Mesendoderm (in vitro differentiated cells): ENCODE data around the gene AP5Z1.

ENCODE experiments used
- DNase-seq: peaks from one replicate; pipeline ENCODE4 v3.0.0; 2013
- H2AK5ac ChIP-seq: 2 replicates; pipeline ENCODE4 v1.6.1; 2013; ENCODE audit warnings: low read length, inconsistent platforms
- H2BK120ac ChIP-seq: 2 replicates; pipeline ENCODE4 v1.6.1; 2013; ENCODE audit warnings: low read depth, mild to moderate bottlenecking, low read length, moderate library complexity, mixed read lengths
- H2BK15ac ChIP-seq: replicated peaks from 2 replicates; pipeline ENCODE4 v1.6.1; 2013; ENCODE audit warnings: low read depth, mild to moderate bottlenecking, moderate library complexity
- H2BK5ac ChIP-seq: 2 replicates; pipeline ENCODE4 v1.6.1; 2013; ENCODE audit warnings: low read length, inconsistent platforms
- H3K18ac ChIP-seq: 2 replicates; pipeline ENCODE4 v1.6.1; 2013; ENCODE audit warnings: mild to moderate bottlenecking, low read length, mixed read lengths
- H3K23ac ChIP-seq: one replicate; pipeline ENCODE4 v1.6.1; 2013; ENCODE audit warnings: low read length
- H3K27ac ChIP-seq: 2 replicates; pipeline ENCODE4 v1.5.1; 2013; ENCODE audit warnings: low read depth, mild to moderate bottlenecking, inconsistent platforms, low read length, moderate library complexity
- H3K27me3 ChIP-seq: 2 replicates; pipeline ENCODE4 v1.6.1; 2013; ENCODE audit warnings: low read length, control low read depth, mild to moderate bottlenecking, inconsistent platforms; ENCODE audit not compliant: insufficient read depth, poor library complexity
- H3K36me3 ChIP-seq: 2 replicates; pipeline ENCODE4 v1.6.1; 2013; ENCODE audit warnings: low read length, inconsistent platforms; ENCODE audit not compliant: control insufficient read depth, insufficient read depth
- H3K4ac ChIP-seq: one replicate; pipeline ENCODE4 v1.6.1; 2013; ENCODE audit warnings: low read depth, mild to moderate bottlenecking, low read length, moderate library complexity
- H3K4me1 ChIP-seq: 2 replicates; pipeline ENCODE4 v1.6.1; 2013; ENCODE audit warnings: low read depth, low read length, inconsistent platforms; ENCODE audit not compliant: control insufficient read depth
- H3K4me2 ChIP-seq: 2 replicates; pipeline ENCODE4 v1.6.1; 2013; ENCODE audit warnings: low read length
- H3K4me3 ChIP-seq: 2 replicates; pipeline ENCODE4 v1.5.1; 2013; ENCODE audit warnings: mild to moderate bottlenecking, low read length
- H3K56ac ChIP-seq: one replicate; pipeline ENCODE4 v1.6.1; 2013; ENCODE audit warnings: low read length
- H3K79me1 ChIP-seq: 2 replicates; pipeline ENCODE4 v1.6.1; 2013; ENCODE audit warnings: low read length, inconsistent platforms
- H3K79me2 ChIP-seq: 2 replicates; pipeline ENCODE4 v1.6.1; 2013; ENCODE audit warnings: mild to moderate bottlenecking, low read length; ENCODE audit not compliant: control insufficient read depth, insufficient read depth
- H3K9ac ChIP-seq: 2 replicates; pipeline ENCODE4 v1.6.1; 2013; ENCODE audit warnings: low read length, inconsistent platforms
- H4K5ac ChIP-seq: one replicate; pipeline ENCODE4 v1.6.1; 2013; ENCODE audit warnings: low read length
- H4K8ac ChIP-seq: one replicate; pipeline ENCODE4 v1.6.1; 2013; ENCODE audit warnings: low read depth, mild to moderate bottlenecking, control low read depth, low read length, moderate library complexity
- WGBS: extraction: QIAGEN DNeasy Blood & Tissue Kit; methylation state at CpG from one replicate; pipeline ENCODE4 v1.1.7; 2013; ENCODE audit warnings: low lambda C conversion rate, missing lambda C conversion rate; ENCODE audit not compliant: insufficient coverage; ENCODE audit errors: extremely low coverage; 5-methylcytosine and 5-hydroxymethylcytosine counted together

AP5Z1 gene

GRCh38 chr7:4783762-4784351 is 8.4 kb downstream of the AP5Z1 start:
- WGBS = no CpG with 5 or more reads among the region's 40 CpGs
- Histone ChIP-seq H4K5ac (no peak overlapping the region), H2AK5ac (no peak overlapping the region), H3K4me2 (no peak overlapping the region), H3K9ac (no peak overlapping the region), H3K23ac (no peak overlapping the region), H3K4ac (no peak overlapping the region), H3K79me2 (no peaks in the 10 kb centered on the region), H3K36me3 (no peaks in the 10 kb centered on the region), H3K56ac (no peak overlapping the region), H3K27ac (no peak overlapping the region), H3K4me1 (no peaks in the 10 kb centered on the region), H2BK15ac (no peak overlapping the region), H3K4me3 (no peak overlapping the region), H2BK120ac (no peak overlapping the region), H2BK5ac (no peak overlapping the region), H3K18ac (no peak overlapping the region), H3K27me3 (no peaks in the 10 kb centered on the region), H3K79me1 (no peaks in the 10 kb centered on the region), H4K8ac (no peak overlapping the region)
- DNase-seq = no peak

- Histone ChIP-seq H3K56ac (no peak overlapping the region), H2AK5ac (no peak overlapping the region), H2BK120ac (no peak overlapping the region), H3K23ac (no peak overlapping the region), H3K9ac (no peak overlapping the region), H3K4ac (no peak overlapping the region), H2BK5ac (no peak overlapping the region), H3K27ac (no peak overlapping the region), H3K79me1 (no peaks in the 10 kb centered on the region), H4K5ac (no peak overlapping the region), H3K27me3 (no peaks in the 10 kb centered on the region), H3K4me2 (no peak overlapping the region), H3K4me1 (no peaks in the 10 kb centered on the region), H3K36me3 (no peaks in the 10 kb centered on the region), H3K18ac (no peak overlapping the region), H4K8ac (no peak overlapping the region), H2BK15ac (no peak overlapping the region), H3K79me2 (no peaks in the 10 kb centered on the region), H3K4me3 (no peak overlapping the region)
- no peak for DNase-seq
- WGBS = no CpG with 5 or more reads among the region's 19 CpGs
Observed at GRCh38 chr7:4784799-4785198, 9.4 kb downstream of the AP5Z1 start.

GRCh38 chr7:4785371-4785770 is 9.9 kb downstream of the AP5Z1 start:
- WGBS = no CpG with 5 or more reads among the region's 20 CpGs

DNA sequence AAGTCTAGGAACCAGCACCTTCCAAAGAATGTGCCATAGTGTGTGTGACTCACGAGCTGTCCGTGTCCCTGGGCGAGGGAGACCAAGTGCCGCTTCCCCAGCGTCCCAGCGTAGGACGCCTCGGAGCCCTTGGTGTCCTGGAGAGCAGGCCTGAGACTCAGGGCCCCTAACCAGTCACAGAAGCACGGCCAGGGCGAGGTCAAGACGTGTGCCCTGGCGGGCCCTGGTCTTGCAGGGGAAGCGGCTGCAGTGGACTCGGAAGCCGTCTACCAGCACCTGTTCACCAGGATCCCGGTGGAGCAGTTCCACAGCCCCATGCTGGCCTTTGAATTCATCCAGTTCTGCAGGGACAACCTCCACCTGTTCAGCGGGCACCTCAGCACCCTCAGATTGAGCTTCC is 10.6 kb downstream of the AP5Z1 start:
- H3K9ac ChIP-seq = no peak overlapping the region
- no peak overlapping the region for H3K4me3 ChIP-seq
- no peak overlapping the region for H4K8ac ChIP-seq
- no peak overlapping the region for H3K18ac ChIP-seq
- no peak overlapping the region for H3K56ac ChIP-seq
- no peak overlapping the region for H4K5ac ChIP-seq
- no CpG with 5 or more reads among the region's 17 CpGs for WGBS
- no peak overlapping the region for H2BK5ac ChIP-seq
- H3K27ac ChIP-seq = no peak overlapping the region
- no peaks in the 10 kb centered on the region for H3K79me2 ChIP-seq
- no peak overlapping the region for H3K23ac ChIP-seq
- H3K4me2 ChIP-seq = no peak overlapping the region
- H3K4ac ChIP-seq = no peak overlapping the region
- H3K79me1 ChIP-seq = no peaks in the 10 kb centered on the region
- H3K27me3 ChIP-seq = no peaks in the 10 kb centered on the region
- H2BK120ac ChIP-seq = no peak overlapping the region
- H3K4me1 ChIP-seq = no peaks in the 10 kb centered on the region
- DNase-seq = no peak
- no peaks in the 10 kb centered on the region for H3K36me3 ChIP-seq
- no peak overlapping the region for H2AK5ac ChIP-seq
- H2BK15ac ChIP-seq = no peak overlapping the region

More at GRCh38 chr7:4785371-4785770, 9.9 kb downstream of the AP5Z1 start:
- Histone ChIP-seq H2AK5ac (no peak overlapping the region), H3K4me1 (no peaks in the 10 kb centered on the region), H3K4ac (no peak overlapping the region), H2BK120ac (no peak overlapping the region), H3K4me2 (no peak overlapping the region), H2BK5ac (no peak overlapping the region), H3K23ac (no peak overlapping the region), H3K4me3 (no peak overlapping the region), H3K9ac (no peak overlapping the region), H4K8ac (no peak overlapping the region), H3K36me3 (no peaks in the 10 kb centered on the region), H3K27me3 (no peaks in the 10 kb centered on the region), H3K18ac (no peak overlapping the region), H3K79me2 (no peaks in the 10 kb centered on the region), H3K79me1 (no peaks in the 10 kb centered on the region), H3K56ac (no peak overlapping the region), H4K5ac (no peak overlapping the region), H3K27ac (no peak overlapping the region), H2BK15ac (no peak overlapping the region)
- DNase-seq = no peak

GRCh38 chr7:4787541-4787940 is 12.1 kb downstream of the AP5Z1 start:
- no peak overlapping the region for H3K9ac ChIP-seq
- no peak overlapping the region for H3K18ac ChIP-seq
- no peak overlapping the region for H4K5ac ChIP-seq
- no CpG with 5 or more reads among the region's 17 CpGs for WGBS
- H3K27me3 ChIP-seq = no peaks in the 10 kb centered on the region
- no peak overlapping the region for H3K4ac ChIP-seq
- no peak overlapping the region for H2BK120ac ChIP-seq
- no peak overlapping the region for H3K4me3 ChIP-seq
- H3K23ac ChIP-seq = no peak overlapping the region
- no peak overlapping the region for H3K27ac ChIP-seq
- no peak overlapping the region for H4K8ac ChIP-seq
- H3K79me2 ChIP-seq = no peaks in the 10 kb centered on the region
- H3K4me1 ChIP-seq = no peaks in the 10 kb centered on the region
- H2AK5ac ChIP-seq = no peak overlapping the region
- no peak overlapping the region for H3K56ac ChIP-seq
- no peaks in the 10 kb centered on the region for H3K79me1 ChIP-seq
- no peaks in the 10 kb centered on the region for H3K36me3 ChIP-seq
- DNase-seq = no peak
- H3K4me2 ChIP-seq = no peak overlapping the region
- H2BK15ac ChIP-seq = no peak overlapping the region
- H2BK5ac ChIP-seq = no peak overlapping the region

GRCh38 chr7:4787947-4788626 is 12.7 kb downstream of the AP5Z1 start:
- Histone ChIP-seq H3K4me1 (no peaks in the 10 kb centered on the region), H3K18ac (no peak overlapping the region), H2BK120ac (no peak overlapping the region), H3K27ac (no peak overlapping the region), H2BK15ac (no peak overlapping the region), H2AK5ac (no peak overlapping the region), H4K8ac (no peak overlapping the region), H2BK5ac (no peak overlapping the region), H4K5ac (no peak overlapping the region), H3K36me3 (no peaks in the 10 kb centered on the region), H3K4me2 (no peak overlapping the region), H3K4ac (no peak overlapping the region), H3K79me2 (no peaks in the 10 kb centered on the region), H3K4me3 (no peak overlapping the region), H3K56ac (no peak overlapping the region), H3K27me3 (no peaks in the 10 kb centered on the region), H3K79me1 (no peaks in the 10 kb centered on the region), H3K23ac (no peak overlapping the region), H3K9ac (no peak overlapping the region)
- no CpG with 5 or more reads among the region's 23 CpGs for WGBS
- no peak for DNase-seq
